HepG2 (cell line): Measurements from ENCODE around the gene MYO18A. TPM values are rescaled to one million over a fixed set of nuclear protein-coding genes. Genes with fewer than 3 reads are reported as not detected.

Experiments
- ATAC-seq: fragments of 200-7000 bp; cut with Tn5 transposase; 3 replicates; pipeline ENCODE4 v1.9.1; 2020; ENCODE audit warnings: mild to moderate bottlenecking, moderate library complexity
- BruUV-seq: library from RNA; stranded (reverse); fragments of 400-500 nt; replicated peaks from 2 replicates; lab custom pipeline; 2021; lab: Mats Ljungman, UMichigan
- CTCF ChIA-PET: fragments of 300-600 bp; formaldehyde crosslinking; extraction: SDS; loops from one replicate; lab custom pipeline; 2021; ENCODE audit warnings: low total read pairs, inconsistent platforms, low intra/inter-chr PET ratio; lab: Yijun Ruan, JAX
- POLR2A ChIA-PET: fragments of 350-600 bp; sonication (Branson Sonifier 250); formaldehyde crosslinking; loops from one replicate; lab custom pipeline; 2020; ENCODE audit warnings: antibody characterized with exemption, inconsistent platforms; lab: Yijun Ruan, JAX
- DNase-seq: peaks from one replicate; pipeline ENCODE4 v3.0.0-alpha.2; 2015; ENCODE audit warnings: low spot score
- FAIRE-seq: peaks from 3 replicates; lab custom pipeline; 2011; peaks lifted over from hg19 to GRCh38; lab: Jason Lieb, UNC
- H2AFZ ChIP-seq: one replicate; pipeline ENCODE4 v1.6.1; 2011; ENCODE audit warnings: low read length, inconsistent platforms
- H3K27ac ChIP-seq: fragments of 300-600 bp; 3 replicates; pipeline ENCODE4 v1.8.0; 2011; ENCODE audit warnings: mixed run types, mild to moderate bottlenecking, mixed read lengths, low read length, inconsistent platforms; ENCODE audit not compliant: insufficient read depth; ENCODE audit errors: extremely low read length
- H3K27me3 ChIP-seq, 2 experiments: fragments of 200-600 bp in 1 of 2; 2 replicates in 1 of 2; 3 replicates in 1 of 2; pipeline versions ENCODE4 v1.6.0 to v1.8.0; 2011; ENCODE audit warnings: low read length in 2 of 2, mild to moderate bottlenecking in 2 of 2, moderate library complexity in 2 of 2, inconsistent platforms in 1 of 2; ENCODE audit not compliant: insufficient read depth in 2 of 2, control insufficient read depth in 1 of 2
- H3K36me3 ChIP-seq, 2 experiments: fragments of 200-600 bp in 1 of 2; replicated peaks in 1 of 2; 2 replicates in 1 of 2; 3 replicates in 1 of 2; pipeline versions ENCODE4 v1.5.1 to v1.8.0; 2011; ENCODE audit warnings: low read length in 2 of 2, inconsistent platforms in 1 of 2; ENCODE audit not compliant: insufficient read depth in 2 of 2, control insufficient read depth in 1 of 2
- H3K4me1 ChIP-seq: 2 replicates; pipeline ENCODE4 v1.5.1; 2012; ENCODE audit warnings: low read length, inconsistent platforms; ENCODE audit not compliant: insufficient read depth
- H3K4me2 ChIP-seq: 2 replicates; pipeline ENCODE4 v1.6.0; 2011; ENCODE audit warnings: low read depth, low read length, inconsistent platforms
- H3K4me3 ChIP-seq, 3 experiments: fragments of 200-600 bp in 1 of 3; sonication (generic), shearing (Covaris generic) in 1 of 3; replicated peaks in 1 of 3; 2 replicates each; pipeline ENCODE4 v1.5.1; 2011 to 2016; ENCODE audit warnings: low read length in 3 of 3, inconsistent platforms in 2 of 3, low read depth in 2 of 3, mild to moderate bottlenecking in 2 of 3, control low read depth in 1 of 3, mixed read lengths in 1 of 3; ENCODE audit not compliant: insufficient read depth in 1 of 3
- H3K79me2 ChIP-seq: one replicate; pipeline ENCODE4 v1.6.1; 2011; ENCODE audit warnings: low read length, inconsistent platforms; ENCODE audit not compliant: insufficient read depth
- H3K9ac ChIP-seq: 2 replicates; pipeline ENCODE4 v1.6.0; 2011; ENCODE audit warnings: mild to moderate bottlenecking, low read depth, low read length, inconsistent platforms; ENCODE audit not compliant: insufficient read depth
- H3K9me3 ChIP-seq: 2 replicates; pipeline ENCODE4 v1.5.1; 2012; ENCODE audit warnings: mild to moderate bottlenecking, low read length
- H4K20me1 ChIP-seq: 2 replicates; pipeline ENCODE4 v1.6.0; 2011; ENCODE audit warnings: inconsistent platforms, mild to moderate bottlenecking, low read length, moderate library complexity; ENCODE audit not compliant: insufficient read depth
- EZH2 ChIP-seq: conservative IDR thresholded peaks from 2 replicates; pipeline ENCODE4 v1.6.1; 2012; ENCODE audit warnings: mild to moderate bottlenecking, low read depth, low read length, moderate library complexity
- FLYWCH1 ChIP-seq: sonication (generic); formaldehyde crosslinking; IDR thresholded peaks from 2 replicates; pipeline ENCODE4 v1.8.1; 2023; ENCODE audit warnings: mild to moderate bottlenecking, missing genetic modification reagents
- GATAD2A ChIP-seq: IDR thresholded peaks from 2 replicates; pipeline ENCODE4 v1.6.1; 2016
- POLR2A ChIP-seq, 2 experiments: IDR thresholded peaks; 2 replicates each; pipeline ENCODE4 v1.6.1; 2011; ENCODE audit warnings: low read depth in 2 of 2, low read length in 2 of 2, mild to moderate bottlenecking in 1 of 2, moderate library complexity in 1 of 2; ENCODE audit not compliant: insufficient read depth in 1 of 2
- RCOR2 ChIP-seq: IDR thresholded peaks from 2 replicates; pipeline ENCODE4 v1.6.1; 2016; ENCODE audit warnings: missing biosample characterization, missing genetic modification reagents
- SAFB2 ChIP-seq: sonication (generic); formaldehyde crosslinking; IDR thresholded peaks from 2 replicates; pipeline ENCODE4 v1.5.1; 2020; ENCODE audit warnings: missing genetic modification reagents, low read depth, mild to moderate bottlenecking, borderline replicate concordance
- ZSCAN30 ChIP-seq: sonication (generic); formaldehyde crosslinking; IDR thresholded peaks from 2 replicates; pipeline ENCODE4 v1.5.0; 2020; ENCODE audit warnings: mild to moderate bottlenecking, missing genetic modification reagents
- WGBS: methylation state at CpG from one replicate; pipeline ENCODE4 v1.1.6; 2017; ENCODE audit warnings: low lambda C conversion rate; 5-methylcytosine and 5-hydroxymethylcytosine counted together
- in situ Hi-C: cut with HindIII; loops from 2 replicates; pipeline ENCODE4 v1.10.0; 2017; ENCODE audit warnings: low pct_unique_long_range_greater_than_20kb; ENCODE audit not compliant: extremely low pct_ligation_motif_present
- intact Hi-C: fragments of 100-400 bp; cut with micrococcal nuclease; formaldehyde crosslinking; loops from one replicate; pipeline ENCODE4 v1.10.0; 2022; ENCODE audit not compliant: unreplicated experiment
- polyA plus RNA-seq, 8 experiments: library from polyadenylated mRNA; depleted of rRNA in 3 of 8; stranded (reverse) in 7 of 8; unstranded in 1 of 8; fragments of >200 nt; fragmentation: Illumina TruSeq in 4 of 8; extraction: Trizol in 4 of 8; gene quantifications; 2 replicates each; pipeline versions ENCODE4 v1.2.1 to v1.2.3, GENCODE V29; 2011 to 2016; ENCODE audit warnings: low read depth in 4 of 8, missing spikeins in 1 of 8, mixed read lengths in 1 of 8; ENCODE audit not compliant: insufficient read depth in 1 of 8
- total RNA-seq, 5 experiments: library from RNA; depleted of rRNA; stranded (reverse); fragments of >200 nt; fragmentation: Illumina TruSeq; extraction: Trizol; gene quantifications; 2 replicates each; pipeline ENCODE4 v1.2.3, GENCODE V29; 2016; ENCODE audit warnings: low read depth in 1 of 5
- TF ChIP-seq, protein P1 (sequence below): IDR thresholded peaks from 2 replicates; pipeline ENCODE4 v1.6.1; 2016; ENCODE audit warnings: mild to moderate bottlenecking
- TF ChIP-seq, protein P2 (sequence below): sonication (generic); formaldehyde crosslinking; IDR thresholded peaks from 2 replicates; pipeline ENCODE4 v1.5.1; 2020; ENCODE audit warnings: mild to moderate bottlenecking, missing genetic modification reagents, moderate library complexity
- TF ChIP-seq, protein P3 (sequence below): sonication (generic); formaldehyde crosslinking; IDR thresholded peaks from 2 replicates; pipeline ENCODE4 v1.8.0; 2022; ENCODE audit warnings: mild to moderate bottlenecking, missing genetic modification reagents, borderline replicate concordance

Gene MYO18A
- total and polyA plus RNA-seq, 2 of the 13 experiments (the other 11 are each of a cell fraction or from before 2014, with no cell fraction given), result 16.8 to 24.8 TPM

DNA sequence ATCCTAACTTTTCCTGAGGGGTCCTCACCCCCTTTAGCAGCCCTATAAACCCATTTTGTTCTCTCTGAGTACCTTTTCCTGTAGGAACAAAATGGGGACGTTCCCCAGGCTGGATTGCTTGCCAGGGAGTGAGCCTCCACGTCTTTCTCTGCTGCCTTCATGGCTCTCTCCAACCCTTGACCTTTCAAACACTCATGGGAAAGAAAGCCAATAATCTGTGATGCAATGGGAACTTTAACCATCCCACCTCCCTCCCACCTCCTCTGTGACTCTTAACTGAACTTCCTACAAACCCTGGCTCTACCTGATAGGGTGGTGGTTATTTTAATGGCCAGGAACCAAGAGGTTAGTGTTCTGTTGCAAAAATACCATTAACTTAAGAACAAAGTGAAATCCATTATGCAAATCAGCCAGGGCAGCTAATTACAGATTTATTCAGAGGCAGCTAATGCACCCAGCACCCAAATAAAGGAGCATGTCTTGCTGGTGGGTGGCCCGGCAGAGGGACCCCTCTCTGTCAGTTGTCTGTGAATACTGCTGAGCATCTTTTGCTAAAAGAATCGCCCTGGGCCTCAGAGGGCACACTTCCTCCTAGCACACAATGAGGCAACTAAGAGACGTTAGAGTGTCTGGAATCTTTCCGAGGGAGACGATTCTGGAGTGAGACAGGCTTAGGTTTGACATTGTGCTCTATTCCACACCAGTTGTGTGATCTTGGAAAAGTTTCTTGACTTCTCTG lies 134.3 kb downstream of the MYO18A start (continued):
- no peak for TF ChIP-seq EZH2
- peak; percentile 88 for TF ChIP-seq GATAD2A
- no peak for TF ChIP-seq FLYWCH1
- TF ChIP-seq RCOR2, result peak; percentile 52; the same call in 1 of the 2 replicates
- TF ChIP-seq, protein P1, sequence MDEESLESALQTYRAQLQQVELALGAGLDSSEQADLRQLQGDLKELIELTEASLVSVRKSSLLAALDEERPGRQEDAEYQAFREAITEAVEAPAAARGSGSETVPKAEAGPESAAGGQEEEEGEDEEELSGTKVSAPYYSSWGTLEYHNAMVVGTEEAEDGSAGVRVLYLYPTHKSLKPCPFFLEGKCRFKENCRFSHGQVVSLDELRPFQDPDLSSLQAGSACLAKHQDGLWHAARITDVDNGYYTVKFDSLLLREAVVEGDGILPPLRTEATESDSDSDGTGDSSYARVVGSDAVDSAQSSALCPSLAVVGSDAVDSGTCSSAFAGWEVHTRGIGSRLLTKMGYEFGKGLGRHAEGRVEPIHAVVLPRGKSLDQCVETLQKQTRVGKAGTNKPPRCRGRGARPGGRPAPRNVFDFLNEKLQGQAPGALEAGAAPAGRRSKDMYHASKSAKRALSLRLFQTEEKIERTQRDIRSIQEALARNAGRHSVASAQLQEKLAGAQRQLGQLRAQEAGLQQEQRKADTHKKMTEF (CRISPR knock-in tag), result peak; percentile 57; the same call in 1 of the 2 replicates

DNA sequence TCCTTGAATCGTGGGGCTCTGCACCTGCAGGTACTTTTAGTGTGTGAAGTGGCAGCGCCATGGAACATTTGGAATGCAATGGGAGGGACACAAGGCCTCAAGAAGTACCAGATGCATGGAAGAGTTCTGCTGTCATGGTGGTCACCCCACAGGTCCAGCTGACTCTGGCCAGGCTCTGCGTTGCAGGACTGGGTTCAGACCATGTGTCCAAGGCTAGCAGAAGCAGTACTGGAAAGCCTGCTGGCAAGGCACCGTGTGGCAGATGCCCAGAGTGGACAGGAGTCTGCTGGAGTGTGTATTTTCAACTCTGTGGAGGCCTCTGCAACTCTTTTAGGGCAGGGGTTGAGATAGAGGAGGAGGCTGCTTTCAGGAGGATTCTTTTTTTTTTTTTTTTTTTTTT lies 135.2 kb downstream of the MYO18A start:
- ChIA-PET POLR2A (interaction anchor here (1.1 to 2.5 kb wide), 2 partner anchors 93 to 131 kb away, joined by 3 to 12 read pairs; partner anchors contain the start of gene PHF12), CTCF (no interaction called here)
- Histone ChIP-seq H3K36me3 (peaks cover 5 to 29% of the 10 kb centered on the region in 2 experiments), H3K9ac (no peak overlapping the region), H4K20me1 (peaks cover 4% of the 10 kb centered on the region; the same call in 1 of the 2 replicates), H3K4me2 (peak overlapping the region; percentile 93), H3K9me3 (no peaks in the 10 kb centered on the region), H3K79me2 (peaks cover 42% of the 10 kb centered on the region), H3K27me3 (no peaks in the 10 kb centered on the region), H3K27ac (no peak overlapping the region), H2AFZ (no peak overlapping the region), H3K4me3 (peak overlapping the region in 1 of 3 experiments; percentile 32; a peak in 2 of 6 replicates), H3K4me1 (peaks cover 69% of the 10 kb centered on the region)
- no peak for DNase-seq
- 96% methylated on average over 4 of the region's 4 CpGs for WGBS
- FAIRE-seq, result no peak
- TF ChIP-seq ZSCAN30, result no peak
- 0 out of 4 replicates have a peak, but pooled peaks of 1 of the 2 experiments have one; percentile 19 for TF ChIP-seq POLR2A (IDR thresholded peaks at IDR 0.05; ENCODE audit: insufficient read depth in 1 of 2, low read depth in 2 of 2, low read length in 2 of 2)
- TF ChIP-seq, protein P2, sequence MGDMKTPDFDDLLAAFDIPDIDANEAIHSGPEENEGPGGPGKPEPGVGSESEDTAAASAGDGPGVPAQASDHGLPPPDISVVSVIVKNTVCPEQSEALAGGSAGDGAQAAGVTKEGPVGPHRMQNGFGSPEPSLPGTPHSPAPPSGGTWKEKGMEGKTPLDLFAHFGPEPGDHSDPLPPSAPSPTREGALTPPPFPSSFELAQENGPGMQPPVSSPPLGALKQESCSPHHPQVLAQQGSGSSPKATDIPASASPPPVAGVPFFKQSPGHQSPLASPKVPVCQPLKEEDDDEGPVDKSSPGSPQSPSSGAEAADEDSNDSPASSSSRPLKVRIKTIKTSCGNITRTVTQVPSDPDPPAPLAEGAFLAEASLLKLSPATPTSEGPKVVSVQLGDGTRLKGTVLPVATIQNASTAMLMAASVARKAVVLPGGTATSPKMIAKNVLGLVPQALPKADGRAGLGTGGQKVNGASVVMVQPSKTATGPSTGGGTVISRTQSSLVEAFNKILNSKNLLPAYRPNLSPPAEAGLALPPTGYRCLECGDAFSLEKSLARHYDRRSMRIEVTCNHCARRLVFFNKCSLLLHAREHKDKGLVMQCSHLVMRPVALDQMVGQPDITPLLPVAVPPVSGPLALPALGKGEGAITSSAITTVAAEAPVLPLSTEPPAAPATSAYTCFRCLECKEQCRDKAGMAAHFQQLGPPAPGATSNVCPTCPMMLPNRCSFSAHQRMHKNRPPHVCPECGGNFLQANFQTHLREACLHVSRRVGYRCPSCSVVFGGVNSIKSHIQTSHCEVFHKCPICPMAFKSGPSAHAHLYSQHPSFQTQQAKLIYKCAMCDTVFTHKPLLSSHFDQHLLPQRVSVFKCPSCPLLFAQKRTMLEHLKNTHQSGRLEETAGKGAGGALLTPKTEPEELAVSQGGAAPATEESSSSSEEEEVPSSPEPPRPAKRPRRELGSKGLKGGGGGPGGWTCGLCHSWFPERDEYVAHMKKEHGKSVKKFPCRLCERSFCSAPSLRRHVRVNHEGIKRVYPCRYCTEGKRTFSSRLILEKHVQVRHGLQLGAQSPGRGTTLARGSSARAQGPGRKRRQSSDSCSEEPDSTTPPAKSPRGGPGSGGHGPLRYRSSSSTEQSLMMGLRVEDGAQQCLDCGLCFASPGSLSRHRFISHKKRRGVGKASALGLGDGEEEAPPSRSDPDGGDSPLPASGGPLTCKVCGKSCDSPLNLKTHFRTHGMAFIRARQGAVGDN, result peak; percentile 45
- TF ChIP-seq, protein P3, sequence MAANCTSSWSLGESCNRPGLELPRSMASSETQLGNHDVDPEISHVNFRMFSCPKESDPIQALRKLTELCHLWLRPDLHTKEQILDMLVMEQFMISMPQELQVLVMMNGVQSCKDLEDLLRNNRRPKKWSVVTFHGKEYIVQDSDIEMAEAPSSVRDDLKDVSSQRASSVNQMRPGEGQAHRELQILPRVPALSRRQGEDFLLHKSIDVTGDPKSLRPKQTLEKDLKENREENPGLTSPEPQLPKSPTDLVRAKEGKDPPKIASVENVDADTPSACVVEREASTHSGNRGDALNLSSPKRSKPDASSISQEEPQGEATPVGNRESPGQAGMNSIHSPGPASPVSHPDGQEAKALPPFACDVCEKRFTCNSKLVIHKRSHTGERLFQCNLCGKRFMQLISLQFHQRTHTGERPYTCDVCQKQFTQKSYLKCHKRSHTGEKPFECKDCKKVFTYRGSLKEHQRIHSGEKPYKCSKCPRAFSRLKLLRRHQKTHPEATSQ, result no peak
- TF ChIP-seq SAFB2 (CRISPR knock-in tag), result no peak
- ATAC-seq, result no peak
- intact Hi-C loops (no loop called here), in situ Hi-C loops (no loop called here)
- BruUV-seq, result no TSS peak
